Left lung (tissue), 8 donors: ENCODE data around the gene TMA16. TPM values are rescaled to one million over a fixed set of nuclear protein-coding genes. Genes with fewer than 3 reads are reported as not detected.

Experiments used
- polyA plus RNA-seq, 6 donors: library from polyadenylated mRNA; unstranded; fragments of 120-200 nt; gene quantifications; one replicate each; pipeline ENCODE4 v1.2.1, GENCODE V29; 2013; ENCODE audit not compliant: insufficient read length in 6 of 6
- total RNA-seq, 2 donors: library from RNA; stranded (reverse); fragmentation: NEBNext Ultra II Directional; extraction: Animal tissue kit (Norgen Biotek cat#: 25700); gene quantifications; one replicate each; pipeline ENCODE4 v1.2.1, GENCODE V29; 2021
- donor health status: DM: no; HTN: yes; CAD: no.
- donor health status: DM: no; HTN: no; CAD: no.

The TMA16 gene
- total and polyA plus RNA-seq, 8 donors: 18.9 to 37.2 (median 33.9) TPM

Other genes starting within 250 kb of the TMA16 start
- gene NPY1R, start 162.1 kb upstream of the TMA16 start, total RNA-seq: 1 to 10 TPM; 1.5 to 1.8 TPM
- gene NPY1R, start 162.1 kb upstream of the TMA16 start, polyA plus RNA-seq: under 1 TPM; 0.28 to 0.56 (median 0.35) TPM
- gene NPY5R, start 150.8 kb upstream of the TMA16 start, total RNA-seq: under 1 TPM in 1 of 2 donors, not detected in 1; 0.29 TPM
- under 1 TPM in 2 of 6 donors, not detected in 4; 0.08 to 0.13 TPM for gene NPY5R, start 150.8 kb upstream of the TMA16 start, polyA plus RNA-seq
- not detected for gene TKTL2, start 20.9 kb upstream of the TMA16 start, total RNA-seq
- gene TKTL2, start 20.9 kb upstream of the TMA16 start, polyA plus RNA-seq: under 1 TPM in 1 of 6 donors, not detected in 5; 0.06 TPM